ENCODE results near the gene RBPJ. TPM values are rescaled to one million over a fixed set of nuclear protein-coding genes. Genes with fewer than 3 reads are reported as not detected.

RBPJ gene
- polyA plus RNA-seq, 3 donors, result 75.3 to 177 (median 128) TPM

DNA sequence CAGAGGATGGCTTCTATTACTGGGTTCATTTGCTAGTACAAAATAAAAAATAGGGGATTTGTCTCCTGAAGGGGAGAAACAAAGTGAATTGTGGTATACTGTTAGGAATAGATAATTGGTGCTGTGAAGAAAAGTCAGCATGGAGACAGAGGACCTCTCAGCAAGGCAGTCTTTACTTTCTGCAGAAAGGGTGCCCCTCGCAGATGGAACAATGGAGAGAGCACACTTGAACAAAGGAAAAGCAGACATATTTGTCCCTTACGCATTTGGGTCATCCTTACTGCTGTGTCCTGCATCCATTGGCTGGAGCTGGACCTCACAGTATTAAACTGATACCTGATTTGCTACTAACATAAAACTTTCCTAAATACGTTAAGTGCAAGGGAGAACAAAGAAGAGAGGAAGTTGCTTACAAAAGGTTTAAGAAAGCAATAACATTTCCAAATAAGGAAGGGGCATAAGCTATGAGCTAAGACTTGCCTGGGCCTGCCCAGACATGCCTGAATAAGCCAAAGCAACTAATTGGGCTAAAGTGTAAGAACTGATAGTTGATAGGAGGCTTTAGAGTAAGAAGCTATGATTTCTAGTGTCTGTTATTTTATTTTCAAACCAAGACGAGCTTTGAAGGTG lies 85.6 kb downstream of the RBPJ start:
- Histone ChIP-seq H2AFZ (ENCODE audit: insufficient read depth, low read depth, low read length, poor library complexity, severe bottlenecking) (no peak overlapping the region), H4K20me1 (ENCODE audit: insufficient read depth, low read length) (peaks cover 77% of the 10 kb centered on the region), H3K79me2 (ENCODE audit: insufficient read depth, low read length) (peaks cover 30% of the 10 kb centered on the region), H3K36me3 (replicated peaks in 1 of 2; ENCODE audit: control insufficient read depth in 1 of 2, insufficient read depth in 2 of 2, low read length in 2 of 2) (peaks cover 15 to 62% of the 10 kb centered on the region in 2 donors), H3K4me1 (ENCODE audit: control insufficient read depth in 1 of 2, insufficient read depth in 2 of 2, low read length in 2 of 2) (peaks cover 4 to 12% of the 10 kb centered on the region in 2 donors), H3K4me3 (replicated peaks in 1 of 3; ENCODE audit: low read depth in 2 of 3, low read length in 3 of 3) (no peak overlapping the region), H3K9me3 (replicated peaks in 1 of 2; ENCODE audit: control insufficient read depth in 1 of 2, insufficient read depth in 1 of 2, low read length in 2 of 2) (peaks cover 7 to 23% of the 10 kb centered on the region in 2 donors), H3K27ac (ENCODE audit: low read depth in 1 of 2, low read length in 2 of 2) (no peak overlapping the region), H3K4me2 (replicated peaks; ENCODE audit: extremely low read depth, low read length, poor library complexity, severe bottlenecking) (no peak overlapping the region), H3K9ac (ENCODE audit: insufficient read depth, low read length, poor library complexity, severe bottlenecking) (no peak overlapping the region), H3K27me3 (ENCODE audit: control insufficient read depth in 2 of 2, insufficient read depth in 2 of 2, low read length in 2 of 2) (no peaks in the 10 kb centered on the region)
- TF ChIP-seq, protein P1, sequence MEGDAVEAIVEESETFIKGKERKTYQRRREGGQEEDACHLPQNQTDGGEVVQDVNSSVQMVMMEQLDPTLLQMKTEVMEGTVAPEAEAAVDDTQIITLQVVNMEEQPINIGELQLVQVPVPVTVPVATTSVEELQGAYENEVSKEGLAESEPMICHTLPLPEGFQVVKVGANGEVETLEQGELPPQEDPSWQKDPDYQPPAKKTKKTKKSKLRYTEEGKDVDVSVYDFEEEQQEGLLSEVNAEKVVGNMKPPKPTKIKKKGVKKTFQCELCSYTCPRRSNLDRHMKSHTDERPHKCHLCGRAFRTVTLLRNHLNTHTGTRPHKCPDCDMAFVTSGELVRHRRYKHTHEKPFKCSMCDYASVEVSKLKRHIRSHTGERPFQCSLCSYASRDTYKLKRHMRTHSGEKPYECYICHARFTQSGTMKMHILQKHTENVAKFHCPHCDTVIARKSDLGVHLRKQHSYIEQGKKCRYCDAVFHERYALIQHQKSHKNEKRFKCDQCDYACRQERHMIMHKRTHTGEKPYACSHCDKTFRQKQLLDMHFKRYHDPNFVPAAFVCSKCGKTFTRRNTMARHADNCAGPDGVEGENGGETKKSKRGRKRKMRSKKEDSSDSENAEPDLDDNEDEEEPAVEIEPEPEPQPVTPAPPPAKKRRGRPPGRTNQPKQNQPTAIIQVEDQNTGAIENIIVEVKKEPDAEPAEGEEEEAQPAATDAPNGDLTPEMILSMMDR (IDR thresholded peaks at IDR 0.05), result no peak
- Mint-ChIP-seq H3K4me1 (peaks cover 7% of the 10 kb centered on the region), H3K27ac (no peak overlapping the region), H3K4me3 (no peak overlapping the region), H3K36me3 (peaks cover 36 to 68% of the 10 kb centered on the region in 2 donors), H3K9me3 (peaks cover 6 to 19% (median 12%) of the 10 kb centered on the region in 7 donors), H3K27me3 (ENCODE audit: low read depth in 3 of 3) (no peaks in the 10 kb centered on the region)
- intact Hi-C loops (cut with micrococcal nuclease), result no loop called here
- no peak for DNase-seq
- WGBS (ENCODE audit: insufficient coverage), result 80% methylated on average over 1 of the region's 4 CpGs

DNA sequence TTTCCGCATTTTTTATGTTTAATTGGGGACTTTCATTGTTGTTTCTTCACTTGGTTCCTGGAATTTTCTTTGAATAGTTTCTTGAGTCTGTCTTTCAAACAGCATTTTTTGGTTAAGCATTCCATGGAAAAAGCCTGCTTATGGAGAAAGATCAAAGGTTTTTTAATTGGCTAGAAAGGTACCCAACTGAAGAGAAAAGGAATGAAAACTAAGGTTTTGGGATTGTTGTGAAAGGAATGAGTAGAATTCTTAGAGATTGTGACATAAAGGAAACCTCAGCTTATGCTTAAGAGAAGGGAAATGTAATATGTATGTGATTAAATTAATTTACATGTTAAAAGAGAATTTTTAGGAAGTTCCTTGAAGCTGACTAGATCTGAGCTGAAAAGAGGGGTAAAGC lies 86.7 kb downstream of the RBPJ start:
- peaks cover 15 to 68% of the 10 kb centered on the region in 2 donors for H3K36me3 ChIP-seq (replicated peaks in 1 of 2; ENCODE audit: control insufficient read depth in 1 of 2, insufficient read depth in 2 of 2, low read length in 2 of 2)
- peak overlapping the region in 1 of 2 donors; percentile 25 for H3K27ac ChIP-seq (ENCODE audit: low read depth in 1 of 2, low read length in 2 of 2)
- H3K4me2 ChIP-seq (replicated peaks; ENCODE audit: extremely low read depth, low read length, poor library complexity, severe bottlenecking), result no peak overlapping the region
- Mint-ChIP-seq H3K27me3 (ENCODE audit: low read depth in 3 of 3) (no peaks in the 10 kb centered on the region), H3K9me3 (peaks cover 6 to 19% (median 12%) of the 10 kb centered on the region in 7 donors), H3K27ac (peak overlapping the region in 4 of 7 donors; percentile 1 to 65 (median 40)), H3K36me3 (peaks cover 37 to 68% of the 10 kb centered on the region in 2 donors), H3K4me1 (peaks cover 7% of the 10 kb centered on the region), H3K4me3 (no peak overlapping the region)
- TF ChIP-seq, protein P1 (IDR thresholded peaks at IDR 0.05), result no peak
- intact Hi-C loops (cut with micrococcal nuclease), result no loop called here
- peaks cover 73% of the 10 kb centered on the region for H4K20me1 ChIP-seq (ENCODE audit: insufficient read depth, low read length)
- no peak overlapping the region for H3K9ac ChIP-seq (ENCODE audit: insufficient read depth, low read length, poor library complexity, severe bottlenecking)
- no peaks in the 10 kb centered on the region for H3K27me3 ChIP-seq (ENCODE audit: control insufficient read depth in 2 of 2, insufficient read depth in 2 of 2, low read length in 2 of 2)
- peaks cover 4 to 12% of the 10 kb centered on the region in 2 donors for H3K4me1 ChIP-seq (ENCODE audit: control insufficient read depth in 1 of 2, insufficient read depth in 2 of 2, low read length in 2 of 2)
- H2AFZ ChIP-seq (ENCODE audit: insufficient read depth, low read depth, low read length, poor library complexity, severe bottlenecking), result no peak overlapping the region
- H3K79me2 ChIP-seq (ENCODE audit: insufficient read depth, low read length), result peaks cover 35% of the 10 kb centered on the region
- DNase-seq, result peak in 2 of 3 donors; percentile 7 to 12
- H3K9me3 ChIP-seq (replicated peaks in 1 of 2; ENCODE audit: control insufficient read depth in 1 of 2, insufficient read depth in 1 of 2, low read length in 2 of 2), result peaks cover 7 to 23% of the 10 kb centered on the region in 2 donors
- no CpG with 5 or more reads among the region's 1 CpG for WGBS (ENCODE audit: insufficient coverage)
- H3K4me3 ChIP-seq (replicated peaks in 1 of 3; ENCODE audit: low read depth in 2 of 3, low read length in 3 of 3), result no peak overlapping the region
